Thoracic aorta (tissue), 2 donors: Measurements from ENCODE around the gene TRIO. TPM values are rescaled to one million over a fixed set of nuclear protein-coding genes. Genes with fewer than 3 reads are reported as not detected.

Experiments
- ATAC-seq: fragments of 150-250 bp; one replicate; pipeline ENCODE4 v1.8.0; 2017; ENCODE audit warnings: low read depth; ENCODE audit not compliant: insufficient number of reproducible peaks, low FRiP score
- DNase-seq: peaks from one replicate; pipeline ENCODE4 v3.0.0-alpha.2; 2020; ENCODE audit warnings: low spot score
- H3K27ac ChIP-seq, 2 donors: fragments of 200-600 bp; sonication (generic); 1 replicate in 1 of 2; 2 replicates in 1 of 2; pipeline ENCODE4 v1.5.1; 2016; ENCODE audit warnings: mild to moderate bottlenecking in 2 of 2, moderate library complexity in 2 of 2
- H3K27me3 ChIP-seq: fragments of 200-600 bp; sonication (generic); replicated peaks from 2 replicates; pipeline ENCODE4 v1.6.0; 2016; ENCODE audit warnings: mild to moderate bottlenecking; ENCODE audit not compliant: insufficient read depth
- H3K36me3 ChIP-seq: fragments of 200-600 bp; sonication (generic); one replicate; pipeline ENCODE4 v1.5.1; 2016
- H3K4me1 ChIP-seq, 2 donors: fragments of 200-600 bp; sonication (generic); 1 replicate in 1 of 2; 2 replicates in 1 of 2; pipeline versions ENCODE4 v1.5.1 to v1.6.0; 2016; ENCODE audit warnings: low read depth in 2 of 2, mild to moderate bottlenecking in 1 of 2; ENCODE audit not compliant: control insufficient read depth in 1 of 2
- H3K4me3 ChIP-seq: fragments of 200-600 bp; sonication (generic); 2 replicates; pipeline ENCODE4 v1.5.1; 2016; ENCODE audit warnings: mild to moderate bottlenecking
- H3K9me3 ChIP-seq: fragments of 200-600 bp; sonication (generic); 2 replicates; pipeline ENCODE4 v1.5.1; 2016
- total RNA-seq, 2 donors: library from RNA; depleted of rRNA; stranded (reverse); fragments of >200 nt; gene quantifications; one replicate each; pipeline versions ENCODE4 v1.1.0 to v1.2.3, GENCODE V29; 2016
- TF ChIP-seq, protein P1 (sequence below): fragments of 200-600 bp; sonication (generic); IDR thresholded peaks from one replicate; pipeline ENCODE4 v1.5.1; 2019; ENCODE audit warnings: antibody characterized with exemption

TRIO gene
- total RNA-seq, 2 donors from 2014 or later, result 219 to 300 TPM

GRCh38 chr5:14178091-14178490, 34.9 kb downstream of the TRIO start:
- no peak overlapping the region for H3K4me3 ChIP-seq

DNA sequence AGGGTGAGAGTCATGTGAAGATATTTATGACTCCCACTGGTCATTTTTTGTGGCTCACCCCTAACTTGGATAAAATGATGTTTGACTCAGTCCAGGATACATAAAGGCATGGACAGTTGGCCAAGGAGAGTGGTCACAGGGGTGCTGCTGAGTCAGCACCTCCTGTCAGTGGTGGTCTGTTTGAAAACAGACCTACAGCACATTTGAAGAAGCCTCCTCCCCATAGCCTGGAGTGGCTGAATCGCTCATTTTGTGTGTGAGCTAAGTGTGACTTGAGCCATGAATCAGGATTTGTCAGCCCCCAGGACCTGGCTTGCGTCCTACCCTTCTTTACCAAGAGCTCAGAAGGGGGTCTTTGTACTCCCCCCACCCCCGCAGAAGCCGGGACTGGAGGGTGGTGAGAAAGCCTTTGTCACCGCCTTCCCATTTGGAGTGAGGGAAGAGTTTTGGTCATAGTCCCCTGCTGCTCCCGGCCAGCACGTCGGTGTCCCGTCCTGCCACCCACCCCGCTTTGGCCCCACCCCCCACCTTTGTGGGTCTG, 35.6 kb downstream of the TRIO start:
- peaks cover 58 to 84% of the 10 kb centered on the region in 2 donors for H3K4me1 ChIP-seq
- H3K27me3 ChIP-seq, result no peaks in the 10 kb centered on the region
- TF ChIP-seq, protein P1, sequence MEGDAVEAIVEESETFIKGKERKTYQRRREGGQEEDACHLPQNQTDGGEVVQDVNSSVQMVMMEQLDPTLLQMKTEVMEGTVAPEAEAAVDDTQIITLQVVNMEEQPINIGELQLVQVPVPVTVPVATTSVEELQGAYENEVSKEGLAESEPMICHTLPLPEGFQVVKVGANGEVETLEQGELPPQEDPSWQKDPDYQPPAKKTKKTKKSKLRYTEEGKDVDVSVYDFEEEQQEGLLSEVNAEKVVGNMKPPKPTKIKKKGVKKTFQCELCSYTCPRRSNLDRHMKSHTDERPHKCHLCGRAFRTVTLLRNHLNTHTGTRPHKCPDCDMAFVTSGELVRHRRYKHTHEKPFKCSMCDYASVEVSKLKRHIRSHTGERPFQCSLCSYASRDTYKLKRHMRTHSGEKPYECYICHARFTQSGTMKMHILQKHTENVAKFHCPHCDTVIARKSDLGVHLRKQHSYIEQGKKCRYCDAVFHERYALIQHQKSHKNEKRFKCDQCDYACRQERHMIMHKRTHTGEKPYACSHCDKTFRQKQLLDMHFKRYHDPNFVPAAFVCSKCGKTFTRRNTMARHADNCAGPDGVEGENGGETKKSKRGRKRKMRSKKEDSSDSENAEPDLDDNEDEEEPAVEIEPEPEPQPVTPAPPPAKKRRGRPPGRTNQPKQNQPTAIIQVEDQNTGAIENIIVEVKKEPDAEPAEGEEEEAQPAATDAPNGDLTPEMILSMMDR, result no peak
- DNase-seq, result no peak
- no peaks in the 10 kb centered on the region for H3K9me3 ChIP-seq
- H3K36me3 ChIP-seq, result no peaks in the 10 kb centered on the region
- ATAC-seq, result no peak
- H3K4me3 ChIP-seq, result peak overlapping the region; percentile 16
- H3K27ac ChIP-seq, result peak overlapping the region; percentile 26 to 57

More at GRCh38 chr5:14178091-14178490, 34.9 kb downstream of the TRIO start:
- DNase-seq, result no peak
- TF ChIP-seq, protein P1, result no peak
- no peaks in the 10 kb centered on the region for H3K9me3 ChIP-seq
- ATAC-seq, result no peak
- peaks cover 60 to 83% of the 10 kb centered on the region in 2 donors for H3K4me1 ChIP-seq
- no peaks in the 10 kb centered on the region for H3K36me3 ChIP-seq
- no peaks in the 10 kb centered on the region for H3K27me3 ChIP-seq
- peak overlapping the region; percentile 26 to 57 for H3K27ac ChIP-seq

GRCh38 chr5:14179446-14179845, 36.3 kb downstream of the TRIO start:
- no peak overlapping the region for H3K4me3 ChIP-seq
- no peaks in the 10 kb centered on the region for H3K27me3 ChIP-seq
- DNase-seq (no peak), ATAC-seq (no peak)
- peaks cover 59 to 84% of the 10 kb centered on the region in 2 donors for H3K4me1 ChIP-seq
- no peaks in the 10 kb centered on the region for H3K9me3 ChIP-seq
- TF ChIP-seq, protein P1, result no peak
- peak overlapping the region in 1 of 2 donors; percentile 96 for H3K27ac ChIP-seq
- H3K36me3 ChIP-seq, result no peaks in the 10 kb centered on the region

- H3K27ac ChIP-seq, result peak overlapping the region; percentile 4 to 96
- no peak for DNase-seq
Measured at GRCh38 chr5:14180437-14180836, 37.3 kb downstream of the TRIO start.

DNA sequence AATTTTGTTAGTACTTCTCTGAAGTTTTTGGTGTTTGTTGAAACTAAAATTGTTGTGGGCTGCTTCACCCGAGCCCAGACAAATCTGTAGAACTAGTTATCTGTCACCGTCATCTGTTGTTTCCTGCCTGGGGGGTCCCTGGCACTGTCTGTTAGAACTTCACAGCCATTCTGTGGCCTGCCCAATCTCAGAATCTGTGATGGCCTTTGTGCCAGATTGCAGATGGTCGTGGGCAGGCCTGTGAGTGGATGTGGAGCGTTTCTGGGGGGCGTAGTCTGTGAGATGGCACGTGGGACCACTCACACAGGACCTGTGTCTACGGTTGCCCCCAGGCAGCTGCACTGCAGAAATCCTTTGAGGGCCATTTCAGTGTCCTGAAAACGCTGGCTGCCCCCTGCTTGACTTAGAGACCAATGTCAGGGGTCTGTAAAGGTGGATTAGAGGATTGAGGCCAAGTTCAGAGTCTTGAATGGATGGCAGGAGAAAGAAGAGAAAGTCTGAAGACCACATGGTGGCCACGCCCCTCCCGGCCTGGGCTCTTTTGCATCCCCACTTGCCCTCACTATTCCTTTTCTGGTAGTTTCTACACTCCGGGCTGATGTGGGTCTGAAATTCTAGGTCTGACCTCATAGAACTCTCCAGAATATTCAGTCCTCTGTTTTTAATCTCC, 38.3 kb downstream of the TRIO start:
- H3K27me3 ChIP-seq, result no peaks in the 10 kb centered on the region
- peaks cover 67 to 93% of the 10 kb centered on the region in 2 donors for H3K4me1 ChIP-seq
- peak overlapping the region; percentile 96 to 98 for H3K27ac ChIP-seq
- no peak for DNase-seq
- no peak overlapping the region for H3K4me3 ChIP-seq
- TF ChIP-seq, protein P1, result no peak
- ATAC-seq, result no peak
- no peaks in the 10 kb centered on the region for H3K9me3 ChIP-seq
- H3K36me3 ChIP-seq, result no peaks in the 10 kb centered on the region

More at GRCh38 chr5:14180437-14180836, 37.3 kb downstream of the TRIO start:
- Histone ChIP-seq H3K9me3 (no peaks in the 10 kb centered on the region), H3K36me3 (no peaks in the 10 kb centered on the region), H3K27me3 (no peaks in the 10 kb centered on the region), H3K4me3 (no peak overlapping the region), H3K4me1 (peaks cover 64 to 87% of the 10 kb centered on the region in 2 donors)
- no peak for ATAC-seq
- TF ChIP-seq, protein P1, result no peak
